ENCODE measurements around the gene PSMD2. TPM values are rescaled to one million over a fixed set of nuclear protein-coding genes. Genes with fewer than 3 reads are reported as not detected.

The PSMD2 gene
- total RNA-seq, 1 experiment from 2014 or later: 285 TPM

DNA sequence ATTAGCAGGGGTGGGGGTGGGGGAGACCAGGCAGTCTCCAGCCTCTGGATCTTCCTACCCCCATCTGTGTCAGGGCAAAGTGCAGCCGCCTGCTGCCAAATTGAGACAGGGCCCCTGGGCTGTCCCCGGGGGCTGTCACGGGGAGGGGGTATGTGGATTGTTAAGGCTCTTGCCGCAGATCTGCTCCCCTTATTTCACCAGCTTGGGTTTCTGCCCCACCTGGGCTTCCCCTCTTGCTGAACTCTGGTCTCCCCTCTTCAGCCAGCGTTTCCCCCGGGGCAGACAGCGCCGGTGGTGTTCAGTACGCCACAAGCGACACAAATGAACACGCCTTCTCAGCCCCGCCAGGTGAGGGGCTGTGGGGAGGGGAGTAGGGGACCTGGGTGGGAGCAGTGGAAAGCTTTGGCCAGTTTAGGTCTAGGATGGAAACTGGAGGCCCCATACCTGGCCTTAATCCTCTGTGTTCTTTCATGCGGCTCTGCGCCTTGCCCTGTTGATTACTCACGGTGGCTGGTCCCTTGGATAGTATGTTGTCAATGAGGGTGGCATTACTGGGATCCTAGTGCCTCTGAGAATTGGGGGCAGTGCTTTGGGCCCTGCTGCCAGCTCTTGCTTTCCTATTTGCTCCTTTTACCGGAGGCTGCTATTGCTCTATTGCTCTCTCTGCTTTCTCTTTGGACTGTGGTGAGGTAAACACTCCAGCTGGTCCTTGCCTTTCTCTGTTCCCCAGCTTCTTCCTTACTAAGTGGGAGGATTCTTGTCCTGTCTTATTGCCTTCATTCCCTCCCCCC is 17.0 kb downstream of the PSMD2 start:
- H3K9me3 Mint-ChIP-seq (ENCODE audit: unreplicated experiment): no peaks in the 10 kb centered on the region
- CTCF ChIA-PET: interaction anchor here (0.6 kb wide), 1 partner anchor 227 kb away, joined by 4 read pairs; no protein-coding TSS in a partner anchor
- Histone ChIP-seq H3K4me3 (ENCODE audit: low read depth, low read length) (peak overlapping the region; percentile 89), H3K36me3 (ENCODE audit: control insufficient read depth, insufficient read depth, low read length) (peaks cover 1% of the 10 kb centered on the region), H3K4me1 (peaks cover 11% of the 10 kb centered on the region), H3K27me3 (replicated peaks; ENCODE audit: control insufficient read depth, insufficient read depth, low read length) (no peaks in the 10 kb centered on the region), H3K9me3 (no peaks in the 10 kb centered on the region)
- TF ChIP-seq, protein P1, sequence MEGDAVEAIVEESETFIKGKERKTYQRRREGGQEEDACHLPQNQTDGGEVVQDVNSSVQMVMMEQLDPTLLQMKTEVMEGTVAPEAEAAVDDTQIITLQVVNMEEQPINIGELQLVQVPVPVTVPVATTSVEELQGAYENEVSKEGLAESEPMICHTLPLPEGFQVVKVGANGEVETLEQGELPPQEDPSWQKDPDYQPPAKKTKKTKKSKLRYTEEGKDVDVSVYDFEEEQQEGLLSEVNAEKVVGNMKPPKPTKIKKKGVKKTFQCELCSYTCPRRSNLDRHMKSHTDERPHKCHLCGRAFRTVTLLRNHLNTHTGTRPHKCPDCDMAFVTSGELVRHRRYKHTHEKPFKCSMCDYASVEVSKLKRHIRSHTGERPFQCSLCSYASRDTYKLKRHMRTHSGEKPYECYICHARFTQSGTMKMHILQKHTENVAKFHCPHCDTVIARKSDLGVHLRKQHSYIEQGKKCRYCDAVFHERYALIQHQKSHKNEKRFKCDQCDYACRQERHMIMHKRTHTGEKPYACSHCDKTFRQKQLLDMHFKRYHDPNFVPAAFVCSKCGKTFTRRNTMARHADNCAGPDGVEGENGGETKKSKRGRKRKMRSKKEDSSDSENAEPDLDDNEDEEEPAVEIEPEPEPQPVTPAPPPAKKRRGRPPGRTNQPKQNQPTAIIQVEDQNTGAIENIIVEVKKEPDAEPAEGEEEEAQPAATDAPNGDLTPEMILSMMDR (IDR thresholded peaks at IDR 0.05; ENCODE audit: insufficient read depth in 1 of 2, low read depth in 1 of 2, low read length in 1 of 2, severe bottlenecking in 1 of 2, unreplicated experiment in 1 of 2): no peak
- no peaks in the 10 kb centered on the region for H3K27me3 Mint-ChIP-seq (ENCODE audit: insufficient read depth, unreplicated experiment)
- no TSS peak for BruUV-seq (replicated peaks)
- H3K4me3 Mint-ChIP-seq (ENCODE audit: unreplicated experiment): peak overlapping the region; percentile 85
- POLR2A ChIA-PET: no interaction called here
- intact Hi-C loops (cut with micrococcal nuclease; ENCODE audit: unreplicated experiment): no loop called here
- no peak for DNase-seq
- H3K36me3 Mint-ChIP-seq (ENCODE audit: insufficient read depth, unreplicated experiment): peaks cover 55% of the 10 kb centered on the region
- peaks cover 9% of the 10 kb centered on the region for H3K4me1 Mint-ChIP-seq (ENCODE audit: low read depth, unreplicated experiment)
- H3K27ac Mint-ChIP-seq (ENCODE audit: unreplicated experiment): peak overlapping the region; percentile 67

DNA sequence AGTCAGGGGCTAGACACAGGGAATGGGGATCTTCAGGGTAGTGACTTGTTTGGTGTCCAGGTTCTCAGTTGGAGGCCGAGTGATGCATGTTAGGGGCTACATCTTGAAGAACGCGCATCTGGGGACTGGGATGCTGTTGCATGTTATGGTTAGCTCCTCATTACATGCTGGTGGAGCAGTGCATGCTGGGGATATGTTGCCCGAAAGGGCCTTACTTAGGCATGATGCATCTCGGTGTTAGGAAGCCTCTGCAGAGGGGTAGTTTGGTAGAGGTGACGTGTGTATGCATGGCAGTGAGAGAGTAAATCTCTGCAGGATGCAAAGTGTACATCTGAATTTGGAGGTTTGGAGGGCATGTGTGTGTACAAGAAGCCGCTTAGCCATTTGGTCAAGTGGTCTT is 17.8 kb downstream of the PSMD2 start:
- H3K4me3 ChIP-seq (ENCODE audit: low read depth, low read length): no peak overlapping the region
- H3K4me3 Mint-ChIP-seq (ENCODE audit: unreplicated experiment): peak overlapping the region; percentile 85
- TSS peak; percentile 23 for BruUV-seq (replicated peaks)
- H3K9me3 Mint-ChIP-seq (ENCODE audit: unreplicated experiment): no peaks in the 10 kb centered on the region
- intact Hi-C loops (cut with micrococcal nuclease; ENCODE audit: unreplicated experiment): no loop called here
- no peaks in the 10 kb centered on the region for H3K9me3 ChIP-seq
- peaks cover 62% of the 10 kb centered on the region for H3K36me3 Mint-ChIP-seq (ENCODE audit: insufficient read depth, unreplicated experiment)
- H3K27ac Mint-ChIP-seq (ENCODE audit: unreplicated experiment): peak overlapping the region; percentile 61
- H3K4me1 Mint-ChIP-seq (ENCODE audit: low read depth, unreplicated experiment): peaks cover 9% of the 10 kb centered on the region
- DNase-seq: no peak
- ChIA-PET POLR2A (no interaction called here), CTCF (no interaction called here)
- no peaks in the 10 kb centered on the region for H3K27me3 Mint-ChIP-seq (ENCODE audit: insufficient read depth, unreplicated experiment)
- H3K4me1 ChIP-seq: peaks cover 11% of the 10 kb centered on the region
- no peaks in the 10 kb centered on the region for H3K27me3 ChIP-seq (replicated peaks; ENCODE audit: control insufficient read depth, insufficient read depth, low read length)
- H3K36me3 ChIP-seq (ENCODE audit: control insufficient read depth, insufficient read depth, low read length): peaks cover 4% of the 10 kb centered on the region
- TF ChIP-seq, protein P1 (IDR thresholded peaks at IDR 0.05; ENCODE audit: insufficient read depth in 1 of 2, low read depth in 1 of 2, low read length in 1 of 2, severe bottlenecking in 1 of 2, unreplicated experiment in 1 of 2): no peak

DNA sequence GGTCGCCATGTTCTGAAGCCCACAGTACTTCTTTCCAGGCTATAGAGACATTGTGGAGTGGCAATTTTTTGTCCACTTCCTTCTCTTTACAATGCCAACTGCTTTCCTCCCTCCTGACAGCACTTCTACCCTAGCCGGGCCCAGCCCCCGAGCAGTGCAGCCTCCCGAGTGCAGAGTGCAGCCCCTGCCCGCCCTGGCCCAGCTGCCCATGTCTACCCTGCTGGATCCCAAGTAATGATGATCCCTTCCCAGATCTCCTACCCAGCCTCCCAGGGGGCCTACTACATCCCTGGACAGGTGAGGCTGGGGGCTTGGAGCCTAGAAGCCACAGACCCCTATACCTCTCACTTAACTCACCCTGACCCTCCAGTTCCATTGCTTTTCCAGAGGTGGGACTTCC is 18.2 kb downstream of the PSMD2 start:
- H3K9me3 ChIP-seq: no peaks in the 10 kb centered on the region
- H3K27ac Mint-ChIP-seq (ENCODE audit: unreplicated experiment): no peak overlapping the region
- H3K4me1 ChIP-seq: peaks cover 11% of the 10 kb centered on the region
- H3K27me3 Mint-ChIP-seq (ENCODE audit: insufficient read depth, unreplicated experiment): no peaks in the 10 kb centered on the region
- intact Hi-C loops (cut with micrococcal nuclease; ENCODE audit: unreplicated experiment): no loop called here
- ChIA-PET CTCF (no interaction called here), POLR2A (no interaction called here)
- H3K4me3 ChIP-seq (ENCODE audit: low read depth, low read length): no peak overlapping the region
- H3K36me3 ChIP-seq (ENCODE audit: control insufficient read depth, insufficient read depth, low read length): peaks cover 6% of the 10 kb centered on the region
- no peaks in the 10 kb centered on the region for H3K9me3 Mint-ChIP-seq (ENCODE audit: unreplicated experiment)
- peaks cover 66% of the 10 kb centered on the region for H3K36me3 Mint-ChIP-seq (ENCODE audit: insufficient read depth, unreplicated experiment)
- H3K4me3 Mint-ChIP-seq (ENCODE audit: unreplicated experiment): no peak overlapping the region
- no peaks in the 10 kb centered on the region for H3K27me3 ChIP-seq (replicated peaks; ENCODE audit: control insufficient read depth, insufficient read depth, low read length)
- TF ChIP-seq, protein P1 (IDR thresholded peaks at IDR 0.05; ENCODE audit: insufficient read depth in 1 of 2, low read depth in 1 of 2, low read length in 1 of 2, severe bottlenecking in 1 of 2, unreplicated experiment in 1 of 2): no peak
- H3K4me1 Mint-ChIP-seq (ENCODE audit: low read depth, unreplicated experiment): peaks cover 9% of the 10 kb centered on the region
- DNase-seq: no peak
- BruUV-seq (replicated peaks): no TSS peak
